GM12891 (cell line): Measurements from ENCODE around the gene ING2.

ENCODE experiments used
- POLR2A ChIP-seq: IDR thresholded peaks from 2 replicates; pipeline ENCODE4 v1.6.1; 2011; ENCODE audit warnings: low read depth, low read length, control low read depth
- POLR2AphosphoS5 ChIP-seq: IDR thresholded peaks from 2 replicates; pipeline ENCODE4 v1.6.1; 2011; ENCODE audit warnings: low read depth, low read length, control low read depth
- POU2F2 ChIP-seq: IDR thresholded peaks from 2 replicates; pipeline ENCODE4 v1.6.1; 2011; ENCODE audit warnings: low read depth, mild to moderate bottlenecking, control low read depth, low read length, moderate library complexity
- SPI1 ChIP-seq: IDR thresholded peaks from 2 replicates; pipeline ENCODE4 v1.6.1; 2011; ENCODE audit warnings: low read depth, low read length, control low read depth
- TAF1 ChIP-seq: IDR thresholded peaks from 2 replicates; pipeline ENCODE4 v1.6.1; 2011; ENCODE audit warnings: low read depth, low read length, control low read depth

- TF ChIP-seq TAF1 (no peak), POLR2AphosphoS5 (no peak), SPI1 (no peak), POLR2A (no peak), POU2F2 (no peak)
Observed at GRCh38 chr4:183556947-183557346, 52.1 kb downstream of the ING2 start.
